CD4-positive, alpha-beta T cell treated with Interleukin-1 beta for 1 hour (primary cell): Measurements from ENCODE around the gene NCKAP5.

ENCODE experiments used
- DNase-seq, 2 donors: peaks; one replicate each; pipeline ENCODE4 v3.0.0-alpha.2; 2020 to 2022

The NCKAP5 gene

DNA sequence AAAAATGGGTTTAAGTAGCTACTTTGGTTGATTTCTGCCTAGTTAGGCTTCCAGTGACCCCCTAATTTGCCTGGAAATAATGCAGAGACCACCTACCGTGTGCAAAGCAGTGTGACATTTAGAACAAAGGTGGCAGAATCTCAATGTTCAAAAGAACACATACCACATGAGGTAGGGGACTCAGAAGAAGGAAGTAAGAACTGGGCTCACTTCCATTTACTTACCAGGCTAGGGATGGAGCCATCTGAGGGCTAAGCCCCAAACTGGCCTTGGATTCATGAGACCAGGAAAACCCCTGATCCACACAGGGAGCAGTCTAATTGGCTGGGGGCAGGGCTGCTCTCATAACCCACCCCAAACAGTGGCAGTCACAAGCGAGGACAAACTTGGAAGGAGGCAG lies 190.7 kb downstream of the NCKAP5 start:
- no peak for DNase-seq

DNA sequence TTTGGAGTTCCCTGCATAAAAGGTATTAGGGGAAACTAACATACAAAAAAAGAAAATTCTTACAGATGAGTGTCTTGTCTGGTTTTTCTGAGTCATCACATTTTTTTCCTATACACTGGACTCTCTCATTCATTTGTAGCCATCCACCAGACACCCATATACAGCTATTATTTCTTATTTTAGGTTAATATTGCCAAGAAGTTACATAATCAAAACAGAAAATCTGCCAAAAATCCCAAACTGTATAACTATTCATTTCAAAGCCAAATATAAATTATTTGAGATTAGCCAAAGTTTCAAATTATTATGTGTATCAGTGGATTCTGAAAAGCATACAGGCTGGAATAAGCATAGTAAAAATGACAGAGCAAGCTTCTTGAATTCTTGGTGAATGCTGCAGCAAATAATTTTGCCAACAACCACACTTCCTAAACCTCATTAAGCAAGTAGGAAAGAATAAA lies 191.2 kb downstream of the NCKAP5 start:
- DNase-seq, result no peak

DNA sequence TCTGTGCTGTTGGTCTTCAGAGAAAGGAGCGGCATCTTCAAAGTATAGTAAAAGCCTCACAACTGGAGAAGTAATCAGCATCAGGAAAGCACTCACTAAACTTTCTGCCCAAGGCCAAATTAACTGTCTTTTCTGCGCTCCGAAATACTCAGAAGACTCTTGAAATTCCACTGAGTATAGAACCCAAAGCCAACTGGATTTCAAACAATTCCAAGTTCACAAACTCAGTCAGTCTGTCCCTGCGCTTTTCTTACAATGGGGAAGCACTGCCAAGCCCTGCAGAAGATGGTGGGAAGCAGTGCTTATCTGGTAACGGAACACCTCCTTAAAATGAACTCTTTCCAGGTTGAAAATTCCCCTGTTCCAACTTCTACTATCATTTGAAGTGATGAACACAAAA lies 193.5 kb downstream of the NCKAP5 start:
- no peak for DNase-seq

DNA sequence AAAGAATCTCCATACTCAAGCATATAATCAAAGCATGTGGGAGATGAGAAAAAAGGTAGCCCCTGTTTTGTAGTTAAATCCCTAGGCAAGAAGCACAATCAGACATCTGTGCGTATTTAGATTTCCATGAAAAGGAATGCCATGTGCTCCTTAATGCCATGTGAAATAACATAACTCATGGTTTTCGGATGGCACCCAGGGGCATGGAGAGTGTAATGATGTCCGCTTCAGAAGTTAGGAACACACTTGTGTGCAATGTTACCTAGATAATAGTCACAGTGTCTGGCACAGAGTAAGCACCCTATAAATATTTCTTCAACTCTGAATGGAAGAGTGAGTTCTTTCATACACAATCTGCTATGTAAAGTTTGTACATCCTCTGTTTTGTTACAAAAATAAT lies 197.0 kb downstream of the NCKAP5 start:
- no peak for DNase-seq

DNA sequence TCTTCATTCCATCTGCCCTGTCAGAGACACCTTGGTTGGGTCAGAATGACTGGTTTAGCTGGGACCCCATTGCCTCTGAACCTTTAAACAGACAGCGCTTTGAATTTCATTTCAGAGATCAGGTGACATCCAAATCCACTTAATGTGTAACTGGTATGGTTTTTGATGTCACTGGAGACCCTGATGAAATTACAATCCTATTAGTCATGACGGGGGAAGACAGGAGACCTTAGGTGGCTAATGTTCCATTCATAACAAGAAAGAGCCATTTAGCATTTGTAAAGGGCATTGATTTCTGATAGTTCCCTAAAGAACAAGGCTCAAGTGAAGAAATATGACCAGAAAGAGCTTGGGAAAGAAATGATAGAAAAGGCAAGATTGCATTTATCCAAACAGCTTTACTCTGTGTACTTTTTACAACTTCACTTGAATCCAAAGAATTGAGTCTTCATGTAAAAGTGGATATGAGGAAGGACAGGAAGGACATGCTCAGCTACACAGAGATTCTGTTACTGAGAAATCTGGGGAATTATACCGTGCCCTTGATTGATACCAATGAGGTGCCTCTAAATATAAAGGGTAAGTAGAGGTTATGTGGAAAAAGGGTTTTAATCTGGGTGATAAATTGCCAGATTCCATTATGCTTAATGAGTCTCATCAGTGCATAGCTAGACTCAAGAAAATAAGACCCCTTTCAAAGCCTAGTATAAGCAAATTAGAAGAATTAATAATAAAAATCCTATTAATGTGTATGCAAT lies 198.2 kb downstream of the NCKAP5 start:
- DNase-seq, result no peak

DNA sequence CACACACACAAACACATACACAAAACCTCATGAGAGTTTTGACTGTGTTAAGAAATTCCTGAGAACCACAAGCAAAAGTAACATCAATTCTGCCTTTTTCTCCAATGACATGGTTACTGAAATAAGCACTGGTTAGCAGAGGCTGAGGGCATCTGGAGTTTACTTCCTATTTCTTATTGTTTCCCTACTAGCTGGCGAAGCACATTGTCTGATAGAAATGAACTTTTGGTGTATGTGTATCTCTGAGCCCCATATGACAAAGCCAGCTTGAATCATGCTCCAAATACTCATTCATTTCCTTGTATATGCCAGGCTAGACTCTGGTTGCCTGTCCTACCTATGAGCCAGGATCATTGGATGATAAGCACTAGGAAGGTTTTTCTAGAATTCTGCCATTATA lies 203.1 kb downstream of the NCKAP5 start:
- DNase-seq, result no peak

DNA sequence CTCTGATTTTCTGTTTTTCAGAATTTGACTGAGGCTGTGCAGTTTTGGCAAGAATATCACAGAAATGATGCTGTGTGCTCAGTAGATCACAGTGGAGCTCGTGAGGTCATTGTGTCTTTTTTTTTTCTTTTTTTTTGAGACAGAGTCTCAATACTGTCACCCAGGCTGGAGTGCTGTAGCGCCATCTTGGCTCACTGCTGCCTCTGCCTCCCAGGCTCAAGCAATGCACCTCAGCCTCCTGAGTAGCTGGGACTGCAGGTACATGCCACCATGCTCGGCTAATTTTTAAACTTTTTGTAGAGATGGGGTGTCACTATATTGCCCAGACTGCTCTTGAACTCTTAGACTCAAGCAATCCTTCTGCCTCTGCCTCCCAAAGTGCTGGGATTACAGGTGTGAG lies 203.6 kb downstream of the NCKAP5 start:
- DNase-seq, result no peak

DNA sequence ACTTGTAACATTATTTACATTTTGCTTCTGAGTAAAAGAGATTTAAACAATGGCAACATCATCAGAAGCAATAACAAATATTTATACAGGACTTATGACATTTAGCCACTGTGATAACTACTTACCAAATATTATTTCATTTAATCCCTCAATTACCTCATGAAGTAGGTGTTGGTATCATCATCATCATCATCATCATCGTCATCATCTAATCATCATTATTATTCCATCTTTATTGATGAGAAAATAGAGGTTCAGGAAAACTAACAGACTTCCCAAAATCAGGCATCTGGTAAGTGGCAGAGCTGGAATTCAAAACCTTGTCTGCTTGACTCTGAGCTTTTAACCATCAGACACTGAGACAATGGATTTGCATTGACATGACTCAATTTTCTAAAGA lies 204.4 kb downstream of the NCKAP5 start:
- DNase-seq, result no peak

DNA sequence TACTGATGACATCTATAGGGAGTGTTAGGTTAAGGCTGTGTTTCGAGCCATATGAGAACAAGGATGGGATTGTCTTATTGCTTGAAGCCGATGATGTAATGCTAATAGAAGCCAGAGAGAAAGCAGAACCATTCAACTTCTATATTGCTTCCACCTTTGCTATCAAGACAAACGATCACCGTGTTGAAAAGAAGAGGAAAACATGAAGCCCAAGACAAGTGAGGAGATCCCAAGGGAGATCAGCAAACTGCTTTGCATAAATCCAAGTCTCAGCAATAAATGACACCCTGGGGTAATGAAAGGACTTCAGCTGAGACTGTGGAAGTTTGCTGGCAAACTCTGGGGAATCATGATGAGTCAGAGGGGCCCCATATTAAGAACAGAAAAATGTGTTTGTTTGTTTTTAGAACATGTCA lies 206.2 kb downstream of the NCKAP5 start:
- DNase-seq, result no peak

DNA sequence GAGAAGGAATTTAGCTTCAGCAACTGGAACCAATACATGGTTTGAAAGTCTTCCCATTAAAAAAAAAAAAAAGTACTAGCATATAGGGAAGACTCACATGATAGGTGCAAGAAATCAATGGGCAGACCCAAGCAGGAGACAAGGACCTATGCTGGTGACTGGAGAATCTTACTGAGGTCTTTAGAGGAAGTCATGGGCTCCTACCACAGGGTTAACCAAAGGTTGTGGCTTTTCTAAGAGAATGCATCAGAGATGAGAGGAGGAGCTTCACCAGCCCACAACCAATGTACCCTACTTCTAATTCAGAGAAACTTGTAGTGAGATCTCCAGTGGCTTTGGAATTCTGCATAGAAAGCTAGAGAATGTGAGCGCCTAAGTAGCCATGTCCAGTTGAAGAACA lies 207.4 kb downstream of the NCKAP5 start:
- DNase-seq, result no peak

DNA sequence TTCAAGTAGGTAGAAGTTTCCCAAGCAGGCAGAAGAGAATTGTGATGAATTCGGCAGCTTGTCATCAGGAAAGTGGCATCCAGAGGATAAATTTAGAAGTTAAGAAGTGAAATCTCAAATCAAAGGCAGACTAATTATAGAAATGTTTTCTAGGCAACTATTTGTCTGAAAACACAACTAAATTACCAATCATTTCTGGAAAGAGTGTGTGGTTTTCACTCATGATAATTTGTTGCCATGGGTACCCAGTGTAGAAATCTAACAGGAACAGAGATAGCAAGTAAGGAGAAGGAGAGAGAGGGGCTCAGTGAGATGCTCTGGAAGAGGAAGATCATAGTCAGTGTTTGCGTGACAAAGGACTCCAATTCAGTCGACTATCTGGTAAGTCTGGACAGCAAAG lies 208.1 kb downstream of the NCKAP5 start:
- DNase-seq, result no peak

DNA sequence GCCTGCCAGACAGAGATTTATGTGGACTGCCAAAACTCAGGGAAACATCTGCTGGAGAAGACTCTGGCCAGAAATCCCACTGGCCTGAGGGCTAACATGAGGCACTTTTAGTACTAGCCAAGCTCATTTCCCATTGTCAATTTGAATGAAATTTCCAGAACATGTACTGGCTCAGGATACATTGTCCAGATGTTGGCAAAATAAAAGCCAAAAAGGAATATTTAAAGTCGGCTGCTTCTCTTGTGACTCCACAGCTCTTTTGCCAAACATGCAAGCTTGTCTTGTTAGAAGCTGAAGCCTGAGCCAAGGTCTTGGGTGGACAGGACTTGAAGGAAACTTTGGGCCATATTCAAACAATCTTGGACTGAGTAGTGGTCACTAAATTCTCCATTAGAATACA lies 215.5 kb downstream of the NCKAP5 start:
- no peak for DNase-seq

DNA sequence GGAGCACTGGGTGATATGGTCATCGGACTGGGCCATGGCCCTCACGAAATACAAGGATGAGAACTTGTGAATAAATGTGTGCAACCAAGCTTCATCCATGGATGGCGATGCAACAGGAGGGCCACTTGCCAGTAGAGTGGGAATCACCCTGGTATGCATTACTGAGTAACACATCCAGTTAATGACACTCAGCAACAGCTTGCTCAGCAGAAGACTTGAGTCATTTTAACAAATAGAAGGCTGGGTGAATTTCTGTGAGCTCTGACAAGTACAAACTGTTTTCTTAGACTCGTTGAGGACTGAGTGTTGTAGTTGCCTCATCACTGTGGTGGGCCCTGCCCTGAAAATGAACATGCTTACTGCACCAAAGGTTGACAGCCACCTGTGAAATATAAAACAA lies 221.6 kb downstream of the NCKAP5 start:
- no peak for DNase-seq

DNA sequence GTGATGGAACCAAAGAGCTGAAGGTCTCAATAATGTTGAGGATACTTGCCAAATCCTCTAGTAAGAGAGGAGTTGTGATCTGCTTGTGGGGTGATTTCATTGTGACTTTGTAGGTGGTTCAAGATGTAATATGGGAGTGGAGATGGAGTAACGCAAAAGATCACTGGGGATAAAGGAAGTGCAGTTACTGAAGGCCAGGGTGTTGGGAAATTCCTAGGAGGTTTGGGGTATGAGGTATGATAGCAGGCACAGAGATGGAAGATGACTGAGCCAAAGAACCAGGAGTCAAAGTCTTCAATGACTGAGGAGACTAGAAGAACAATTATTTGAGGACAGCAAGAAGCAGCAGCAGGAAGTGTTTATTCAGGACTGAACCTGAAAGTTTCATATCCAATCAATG lies 222.6 kb downstream of the NCKAP5 start:
- no peak for DNase-seq

DNA sequence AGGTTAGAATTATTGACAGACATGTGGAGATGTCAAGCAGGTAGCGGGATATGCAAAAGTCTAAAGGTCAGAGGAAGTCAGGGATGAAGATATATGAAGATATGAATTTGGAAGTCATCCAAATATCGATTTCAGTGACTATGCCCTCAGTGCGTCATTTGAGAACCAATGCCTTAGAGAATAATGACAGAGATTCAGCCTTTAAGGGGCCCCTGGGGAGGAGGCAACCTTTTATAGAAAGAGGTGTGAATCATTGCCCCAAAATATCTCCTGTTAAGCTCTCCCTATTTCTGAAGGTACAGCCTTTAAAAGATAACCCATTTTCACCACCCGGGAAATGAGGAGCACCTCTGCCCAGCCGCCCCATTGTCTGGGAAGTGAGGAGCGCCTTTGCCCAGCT lies 223.4 kb downstream of the NCKAP5 start:
- no peak for DNase-seq

DNA sequence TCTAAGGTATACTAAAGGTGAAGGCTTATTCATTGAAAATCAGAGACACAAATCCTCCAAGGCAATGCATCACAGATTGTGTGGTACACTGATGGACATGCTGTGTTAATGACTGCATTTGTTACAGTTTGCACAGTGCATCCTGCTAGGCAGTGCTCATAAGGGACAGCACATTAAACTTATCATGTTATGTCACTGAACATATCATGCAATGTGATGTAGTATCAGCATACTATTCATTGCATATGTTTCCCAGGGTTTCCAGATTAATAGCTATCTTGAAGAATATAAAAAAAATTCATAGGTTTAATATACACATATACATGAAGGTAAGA lies 225.3 kb downstream of the NCKAP5 start:
- no peak for DNase-seq

DNA sequence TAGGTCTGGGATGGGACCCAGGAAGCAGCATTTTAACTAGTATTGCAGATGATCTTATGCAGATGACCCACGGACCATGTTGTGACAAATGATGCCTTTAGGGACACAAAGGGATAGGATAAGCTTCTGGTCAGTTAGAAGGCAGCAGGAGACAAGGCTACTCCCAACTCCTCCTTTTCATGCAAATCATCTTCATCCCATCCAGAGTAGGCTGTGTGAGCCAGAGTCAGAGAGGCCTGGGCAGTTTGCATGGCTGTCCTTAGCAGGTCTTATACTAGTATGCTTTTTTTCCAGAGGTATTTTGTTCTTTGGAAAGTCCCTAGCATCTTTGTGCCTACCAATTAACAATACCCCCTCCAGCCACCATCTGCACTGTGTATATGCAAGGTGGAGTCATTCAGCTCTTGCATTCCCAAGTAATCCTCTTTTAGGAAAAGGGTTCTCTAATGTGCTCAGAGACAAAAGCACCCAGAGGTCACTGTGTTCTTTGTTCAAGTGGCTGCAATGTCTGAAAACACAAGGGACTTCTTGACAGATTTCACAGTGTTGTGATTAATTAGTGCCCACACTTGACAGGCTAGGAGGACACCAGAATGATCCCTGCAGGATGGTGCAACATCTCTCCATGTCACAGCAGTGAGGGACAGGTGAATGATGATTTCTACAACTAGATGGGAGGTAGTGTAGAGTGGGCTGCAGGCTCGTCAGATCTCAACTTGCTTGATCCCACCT lies 225.8 kb downstream of the NCKAP5 start:
- no peak for DNase-seq

DNA sequence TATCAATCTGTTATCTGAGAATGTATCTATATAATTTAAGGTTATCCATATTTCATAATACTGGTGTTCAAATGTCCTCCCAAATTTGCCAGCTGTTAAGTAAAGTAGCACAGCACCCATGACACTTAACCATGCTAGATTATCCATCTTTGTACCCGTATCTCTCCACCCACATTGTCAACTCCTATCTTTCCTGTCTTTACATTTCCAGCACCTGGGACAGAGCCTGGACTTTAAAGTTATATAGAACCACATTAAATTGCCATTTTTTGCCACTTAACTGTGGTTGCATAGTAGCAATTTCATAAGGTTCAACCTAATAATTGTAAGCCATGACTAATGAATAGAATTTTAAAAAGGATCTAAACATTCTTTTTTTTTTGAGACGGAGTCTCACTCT lies 226.7 kb downstream of the NCKAP5 start:
- no peak for DNase-seq

DNA sequence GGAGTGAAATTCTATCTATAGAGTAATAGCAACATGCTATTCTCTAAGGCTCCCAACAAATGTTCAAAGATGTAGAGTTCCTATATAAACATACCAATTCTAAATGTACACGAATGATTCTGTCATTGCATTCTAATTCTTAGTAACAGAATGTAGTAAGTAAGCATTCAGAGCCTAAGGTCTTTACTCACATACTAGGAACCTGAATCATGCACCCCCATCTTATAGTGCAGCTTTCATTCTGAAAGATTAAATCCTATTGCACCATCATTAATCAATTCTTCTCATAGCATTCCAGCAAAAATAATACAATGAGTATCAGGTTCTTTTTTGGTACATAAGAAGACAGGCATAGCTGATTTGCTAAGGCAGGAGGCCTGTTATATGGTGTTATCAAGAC lies 230.0 kb downstream of the NCKAP5 start:
- no peak for DNase-seq

DNA sequence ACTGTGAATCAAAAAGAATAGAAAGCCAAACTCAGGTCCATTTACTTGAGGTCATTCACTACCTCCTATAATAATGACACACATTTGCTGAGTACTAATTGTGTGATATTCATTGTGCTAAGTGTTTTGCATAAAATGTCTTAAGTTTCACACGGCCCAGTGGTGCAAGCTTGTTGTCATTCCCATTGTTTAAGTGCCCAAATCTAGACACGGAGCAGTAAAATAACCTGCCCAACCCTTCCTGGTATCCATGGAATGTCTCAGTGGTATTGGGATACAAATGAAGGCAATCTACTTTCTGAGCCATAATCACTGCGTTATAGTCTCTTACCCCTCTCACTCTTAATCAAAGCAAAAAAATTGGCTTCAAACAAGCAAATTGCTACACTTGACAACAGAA lies 233.3 kb downstream of the NCKAP5 start:
- no peak for DNase-seq

DNA sequence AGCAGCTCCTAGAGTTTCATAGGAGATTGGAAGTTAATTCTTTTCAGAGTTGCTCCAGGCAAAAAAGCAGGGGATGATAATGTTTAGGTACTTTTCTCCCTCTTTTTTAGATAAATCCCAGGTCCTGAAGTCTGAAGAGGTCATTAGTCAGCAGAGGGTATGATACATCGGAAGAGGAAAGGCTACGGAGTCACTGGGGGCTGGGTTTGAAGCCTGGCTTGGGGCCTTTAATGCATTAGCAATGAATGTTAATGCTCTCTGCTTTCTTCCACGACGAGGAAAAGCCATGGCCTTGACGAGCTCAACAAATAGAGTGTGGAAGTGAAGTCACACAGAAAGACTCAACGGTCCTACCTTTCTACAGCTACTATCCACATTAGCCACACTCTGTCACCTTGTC lies 235.1 kb downstream of the NCKAP5 start:
- DNase-seq, result no peak

DNA sequence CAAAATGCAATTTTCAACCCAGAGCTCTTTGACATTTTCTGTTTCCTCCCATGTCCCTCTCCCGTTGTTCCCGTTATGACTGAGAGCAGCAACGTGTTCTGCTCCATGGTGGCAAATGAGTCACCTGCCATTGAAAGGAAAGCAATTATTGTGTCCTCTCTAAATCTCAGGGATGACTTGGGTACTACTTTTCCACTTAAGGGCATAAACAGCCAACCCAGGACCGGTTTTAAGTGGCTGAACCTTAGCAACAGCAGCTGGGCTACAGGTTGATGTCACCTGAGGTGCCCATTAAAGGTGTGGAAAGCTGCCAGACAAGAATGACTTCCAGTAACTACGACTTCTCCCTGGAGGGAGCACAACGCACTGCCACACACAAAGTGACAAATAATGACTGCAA lies 236.8 kb downstream of the NCKAP5 start:
- no peak for DNase-seq

DNA sequence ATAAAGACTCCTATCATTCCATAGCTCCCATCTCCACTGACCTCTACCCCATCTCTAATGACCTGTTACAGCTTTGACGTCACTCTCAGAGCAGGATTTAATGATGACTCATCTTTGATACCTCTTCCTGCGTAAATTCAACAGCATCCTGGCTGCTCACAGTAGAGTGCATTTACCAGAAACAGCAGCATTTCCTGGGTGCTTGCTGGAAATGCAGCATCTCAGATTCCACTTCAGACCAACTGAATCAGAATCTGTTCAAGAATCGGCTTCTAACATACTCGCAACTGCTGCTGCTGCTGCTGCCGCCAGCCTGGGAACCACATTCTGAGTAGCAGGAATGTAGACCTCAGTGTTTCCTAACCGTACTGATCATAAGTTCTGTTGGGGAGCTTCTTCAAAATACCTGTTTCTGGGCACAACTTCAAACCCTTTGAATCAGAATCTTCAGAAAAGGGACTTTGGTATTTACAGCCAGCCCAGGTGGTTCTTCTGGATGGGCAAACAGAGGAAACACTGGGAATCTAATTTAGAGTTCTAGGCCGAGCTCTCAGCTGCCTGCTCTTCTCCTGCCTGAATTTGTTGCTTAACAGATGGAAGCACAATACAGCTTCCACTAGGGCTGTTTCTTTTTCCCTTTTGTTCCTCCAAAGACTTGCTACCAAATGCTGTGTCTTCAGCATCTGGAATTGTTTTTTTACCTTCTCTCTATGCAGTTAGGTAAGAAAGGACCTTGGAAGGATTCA lies 241.4 kb downstream of the NCKAP5 start:
- no peak for DNase-seq

DNA sequence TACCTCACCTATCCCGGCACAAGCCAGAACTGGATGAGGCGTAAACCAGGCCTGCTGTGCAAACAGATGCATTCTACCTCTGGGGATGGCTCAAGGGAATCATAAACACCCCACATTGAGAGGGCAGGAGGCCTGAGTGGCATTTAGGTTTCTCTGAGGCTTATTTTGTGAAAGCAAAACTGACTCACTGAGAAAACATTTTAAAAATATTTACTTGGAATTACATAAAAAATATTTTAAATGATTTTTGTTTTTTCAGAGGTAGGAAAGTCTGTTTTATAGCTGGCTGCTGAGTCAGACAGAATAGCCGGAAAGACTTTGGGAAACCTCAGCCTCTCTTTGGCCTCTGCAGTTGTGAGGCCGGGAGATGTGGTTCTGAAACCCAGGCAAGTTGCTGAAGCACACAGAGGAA lies 244.1 kb downstream of the NCKAP5 start:
- DNase-seq, result no peak
